Erythroblast (primary cell): ENCODE measurements around the gene CHAMP1.

Experiments used
- GATA1 ChIP-seq: IDR thresholded peaks from 2 replicates; pipeline ENCODE4 v1.6.1; 2011; ENCODE audit warnings: low read depth, mild to moderate bottlenecking, control low read depth, low read length, moderate library complexity
- POLR2A ChIP-seq: IDR thresholded peaks from 2 replicates; pipeline ENCODE4 v1.6.1; 2011; ENCODE audit warnings: mild to moderate bottlenecking, low read length

DNA sequence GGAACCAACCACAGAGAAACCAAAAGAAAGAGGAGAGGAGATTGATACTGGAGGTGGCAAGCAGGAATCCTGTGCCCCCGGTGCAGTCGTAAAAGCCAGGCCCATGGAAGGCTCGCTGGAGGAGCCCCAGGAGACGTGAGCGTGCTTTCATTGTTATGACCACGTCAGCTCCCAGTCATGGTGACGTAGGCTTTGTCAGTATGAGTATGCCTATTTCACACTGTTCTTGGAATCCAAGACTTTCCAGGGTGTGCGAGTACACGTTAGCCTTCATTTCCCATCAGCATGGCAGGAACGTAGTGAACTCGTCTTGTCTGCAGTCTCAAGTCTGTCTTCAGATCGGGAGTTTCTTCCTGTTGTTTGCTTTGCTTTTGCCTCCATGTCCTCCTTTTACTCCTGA is 15.4 kb upstream of the CHAMP1 start:
- TF ChIP-seq POLR2A (no peak), GATA1 (no peak)
